K562 (cell line): Measurements from ENCODE around the gene ATM. TPM values are rescaled to one million over a fixed set of nuclear protein-coding genes. Genes with fewer than 3 reads are reported as not detected.

Source experiments
- ATAC-seq: fragments of 200-7000 bp; cut with Tn5 transposase; 3 replicates; pipeline ENCODE4 v1.9.1; 2020; ENCODE audit warnings: moderate library complexity
- BruUV-seq: library from RNA; stranded (reverse); fragments of 400-500 nt; replicated peaks from 2 replicates; lab custom pipeline; 2021; lab: Mats Ljungman, UMichigan
- CTCF ChIA-PET: fragments of 300-600 bp; formaldehyde crosslinking; extraction: SDS; loops from one replicate; lab custom pipeline; 2021; ENCODE audit warnings: low intra/inter-chr PET ratio; lab: Yijun Ruan, JAX
- POLR2A ChIA-PET: fragments of 300-600, 350-650 bp; sonication (Branson Sonifier 250); formaldehyde crosslinking; extraction: SDS; loops from one replicate; lab custom pipeline; 2021; ENCODE audit warnings: antibody characterized with exemption, inconsistent platforms; lab: Yijun Ruan, JAX
- DNase-seq, 4 experiments: peaks; one replicate each; pipeline versions ENCODE4 v3.0.0 to v3.0.0-alpha.2; 2011 to 2018; ENCODE audit warnings: low spot score in 3 of 4, mixed read lengths in 3 of 4; ENCODE audit errors: extremely low read depth in 1 of 4
- FAIRE-seq: peaks from 2 replicates; lab custom pipeline; 2011; peaks lifted over from hg19 to GRCh38; lab: Jason Lieb, UNC
- H2AFZ ChIP-seq: 2 replicates; pipeline ENCODE4 v1.6.0; 2011; ENCODE audit warnings: low read depth, low read length, control low read depth, inconsistent platforms
- H3K27ac ChIP-seq: fragments of 200-600 bp; 3 replicates; pipeline ENCODE4 v1.8.0; 2011; ENCODE audit warnings: low read depth, mild to moderate bottlenecking, control low read depth, inconsistent platforms, low read length, moderate library complexity, mixed read lengths; ENCODE audit errors: extremely low read depth
- H3K27me3 ChIP-seq, 2 experiments: fragments of 300-600 bp in 1 of 2; 2 replicates in 1 of 2; 3 replicates in 1 of 2; pipeline versions ENCODE4 v1.6.0 to v1.8.0; 2011; ENCODE audit warnings: inconsistent platforms in 2 of 2, low read length in 2 of 2, mild to moderate bottlenecking in 1 of 2, mixed read lengths in 1 of 2, moderate library complexity in 1 of 2; ENCODE audit not compliant: control insufficient read depth in 2 of 2, insufficient read depth in 2 of 2
- H3K36me3 ChIP-seq: fragments of 300-600 bp; 3 replicates; pipeline ENCODE4 v1.8.0; 2011; ENCODE audit warnings: mild to moderate bottlenecking, low read length, inconsistent platforms; ENCODE audit not compliant: control insufficient read depth, insufficient read depth
- H3K4me1 ChIP-seq, 2 experiments: fragments of 200-600 bp in 1 of 2; replicated peaks in 1 of 2; 2 replicates in 1 of 2; 3 replicates in 1 of 2; pipeline versions ENCODE4 v1.5.1 to v1.8.0; 2011; ENCODE audit warnings: inconsistent platforms in 2 of 2, low read length in 2 of 2, mild to moderate bottlenecking in 1 of 2, mixed read lengths in 1 of 2, moderate library complexity in 1 of 2; ENCODE audit not compliant: control insufficient read depth in 2 of 2, insufficient read depth in 2 of 2
- H3K4me2 ChIP-seq: 2 replicates; pipeline ENCODE4 v1.6.1; 2011; ENCODE audit warnings: low read length, control low read depth, inconsistent platforms, mixed read lengths; ENCODE audit not compliant: insufficient read depth
- H3K4me3 ChIP-seq: fragments of 200-600 bp; sonication (generic), shearing (Covaris generic); 2 replicates; pipeline ENCODE4 v1.5.1; 2016; ENCODE audit warnings: control low read depth, inconsistent platforms
- H3K79me2 ChIP-seq: fragments of 200-600 bp; 3 replicates; pipeline ENCODE4 v1.8.0; 2011; ENCODE audit warnings: low read length, inconsistent platforms; ENCODE audit not compliant: control insufficient read depth, insufficient read depth
- H3K9ac ChIP-seq, 2 experiments: 2 replicates each; pipeline versions ENCODE4 v1.6.0 to v1.6.1; 2011; ENCODE audit warnings: low read depth in 2 of 2, low read length in 2 of 2, control low read depth in 1 of 2, inconsistent platforms in 1 of 2, mild to moderate bottlenecking in 1 of 2, mixed read lengths in 1 of 2; ENCODE audit not compliant: insufficient read depth in 1 of 2
- H3K9me1 ChIP-seq: one replicate; pipeline ENCODE4 v1.6.0; 2011; ENCODE audit warnings: inconsistent platforms, mild to moderate bottlenecking, low read length, moderate library complexity; ENCODE audit not compliant: control insufficient read depth, insufficient read depth
- H3K9me3 ChIP-seq: replicated peaks from 2 replicates; pipeline ENCODE4 v1.5.1; 2011; ENCODE audit warnings: low read depth, low read length, inconsistent platforms; ENCODE audit not compliant: control insufficient read depth, insufficient read depth
- H4K20me1 ChIP-seq: replicated peaks from 2 replicates; pipeline ENCODE4 v1.6.1; 2011; ENCODE audit warnings: low read length, inconsistent platforms, mixed read lengths; ENCODE audit not compliant: control insufficient read depth, insufficient read depth
- CBX5 ChIP-seq: IDR thresholded peaks from 2 replicates; pipeline ENCODE4 v1.6.1; 2014; ENCODE audit warnings: low read depth, borderline replicate concordance
- ELF4 ChIP-seq: fragments of 450-650 bp; formaldehyde crosslinking; IDR thresholded peaks from 2 replicates; pipeline ENCODE4 v1.4.0; 2022; ENCODE audit warnings: missing genetic modification characterization
- ERF ChIP-seq: fragments of 450-650 bp; formaldehyde crosslinking; IDR thresholded peaks from 2 replicates; pipeline ENCODE4 v1.4.0; 2020; ENCODE audit warnings: mild to moderate bottlenecking, mixed read lengths
- ETS2 ChIP-seq: IDR thresholded peaks from 2 replicates; pipeline ENCODE4 v1.6.1; 2016; ENCODE audit warnings: borderline replicate concordance, missing genetic modification characterization, mild to moderate bottlenecking, moderate library complexity, missing compliant biosample characterization; ENCODE audit not compliant: poor library complexity, severe bottlenecking
- FOXP1 ChIP-seq: sonication (generic); formaldehyde crosslinking; IDR thresholded peaks from 2 replicates; pipeline ENCODE4 v1.8.0; 2022; ENCODE audit warnings: mild to moderate bottlenecking, missing genetic modification reagents
- GATAD2B ChIP-seq: fragments of 450-650 bp; IDR thresholded peaks from 2 replicates; pipeline ENCODE4 v1.6.1; 2017; ENCODE audit warnings: mild to moderate bottlenecking, borderline replicate concordance
- HMBOX1 ChIP-seq: sonication (generic); IDR thresholded peaks from 2 replicates; pipeline ENCODE4 v1.6.1; 2016
- LEF1 ChIP-seq: fragments of 450-650 bp; IDR thresholded peaks from 2 replicates; pipeline ENCODE4 v1.6.1; 2016; ENCODE audit warnings: mild to moderate bottlenecking
- PHF20 ChIP-seq: fragments of 450-650 bp; IDR thresholded peaks from 2 replicates; pipeline ENCODE4 v1.6.1; 2018; ENCODE audit not compliant: partially characterized antibody
- PYGO2 ChIP-seq: fragments of 450-650 bp; IDR thresholded peaks from 2 replicates; pipeline ENCODE4 v1.6.1; 2016; ENCODE audit warnings: mild to moderate bottlenecking, missing genetic modification characterization, moderate library complexity, missing compliant biosample characterization
- RBM17 ChIP-seq: fragments of 200-400 bp; formaldehyde crosslinking; IDR thresholded peaks from 2 replicates; pipeline ENCODE4 v1.6.1; 2017; ENCODE audit warnings: low read depth, mild to moderate bottlenecking, low read length, borderline replicate concordance
- RUNX1 ChIP-seq: sonication (generic); IDR thresholded peaks from 2 replicates; pipeline ENCODE4 v1.6.1; 2016; ENCODE audit warnings: antibody characterized with exemption, low read depth
- SIX5 ChIP-seq, 2 experiments: IDR thresholded peaks; 2 replicates each; pipeline ENCODE4 v1.6.1; 2011; ENCODE audit warnings: low read length in 2 of 2, borderline replicate concordance in 1 of 2, low read depth in 1 of 2, mild to moderate bottlenecking in 1 of 2, moderate library complexity in 1 of 2; ENCODE audit not compliant: insufficient read depth in 1 of 2
- SMARCE1 ChIP-seq: fragments of 450-650 bp; IDR thresholded peaks from 2 replicates; pipeline ENCODE4 v1.7.1; 2016; ENCODE audit warnings: mild to moderate bottlenecking
- TAF15 ChIP-seq: fragments of 200-400 bp; formaldehyde crosslinking; IDR thresholded peaks from 2 replicates; pipeline ENCODE4 v1.6.1; 2017; ENCODE audit warnings: mild to moderate bottlenecking, low read depth, low read length, moderate library complexity
- U2AF2 ChIP-seq: fragments of 200-400 bp; formaldehyde crosslinking; optimal IDR thresholded peaks from 2 replicates; pipeline ENCODE3; 2017; ENCODE audit warnings: low read depth, mild to moderate bottlenecking, low read length
- ZKSCAN8 ChIP-seq: fragments of 200-800 bp; sonication (Bioruptor generic); IDR thresholded peaks from 2 replicates; pipeline ENCODE4 v1.6.1; 2016; ENCODE audit warnings: missing genetic modification characterization, missing compliant biosample characterization
- ZNF217 ChIP-seq: sonication (generic); formaldehyde crosslinking; IDR thresholded peaks from 2 replicates; pipeline ENCODE4 v1.8.0; 2022; ENCODE audit warnings: mild to moderate bottlenecking, missing genetic modification reagents
- WGBS: fragments of 100-300 bp; shearing (Covaris generic); methylation state at CpG from one replicate; pipeline ENCODE4 v1.1.6; 2016; ENCODE audit warnings: low coverage, mixed read lengths; ENCODE audit not compliant: insufficient coverage; ENCODE audit errors: missing lambda C conversion rate; 5-methylcytosine and 5-hydroxymethylcytosine counted together
- in situ Hi-C: fragments of 300-500 bp; cut with MboI; formaldehyde crosslinking; loops from 4 replicates; pipeline ENCODE4 v1.15.0; 2018; ENCODE audit warnings: inconsistent platforms, mixed read lengths
- intact Hi-C: fragments of 100-400 bp; cut with micrococcal nuclease; formaldehyde crosslinking; loops from 2 replicates; pipeline ENCODE4 v1.14.2; 2022
- polyA plus RNA-seq, 8 experiments: library from polyadenylated mRNA; depleted of rRNA in 4 of 8; stranded (reverse) in 5 of 8; unstranded in 3 of 8; fragments of >200 nt; fragmentation: Nextera tagmentation in 2 of 8; fragmentation: Illumina TruSeq in 1 of 8; extraction: Ambion mirVana in 2 of 8; extraction: Trizol in 1 of 8; gene quantifications; 2 replicates each; pipeline versions ENCODE4 v1.2.1 to v1.2.3, GENCODE V29; 2011 to 2014; ENCODE audit warnings: inconsistent platforms in 1 of 8, missing spikeins in 1 of 8
- total RNA-seq, 7 experiments: library from RNA; depleted of rRNA in 6 of 7; stranded (reverse); fragments of >200 nt in 6 of 7; fragmentation: Illumina TruSeq in 2 of 7; extraction: Trizol in 2 of 7; gene quantifications; 2 replicates each; pipeline versions ENCODE4 v1.2.1 to v1.2.3, GENCODE V29; 2011 to 2021; ENCODE audit warnings: low replicate concordance in 1 of 7

Gene ATM
- total and polyA plus RNA-seq, 9 of the 15 experiments (the other 6 are each of a cell fraction or from before 2014, with no cell fraction given), result 8.3 to 46.8 (median 26.2) TPM

- TF ChIP-seq GATAD2B (no peak), RUNX1 (no peak), ETS2 (tag) (no peak), ELF4 (no peak), TAF15 (no peak), U2AF2 (no peak), ZKSCAN8 (CRISPR knock-in tag) (no peak)
Observed at GRCh38 chr11:108319541-108320145, 96.8 kb downstream of the ATM start (continued).

- Histone ChIP-seq H3K36me3 (peaks cover 20% of the 10 kb centered on the region), H3K9ac (no peak overlapping the region), H3K27ac (no peak overlapping the region), H3K79me2 (no peaks in the 10 kb centered on the region), H3K4me2 (no peak overlapping the region), H3K4me1 (no peaks in the 10 kb centered on the region), H3K27me3 (no peaks in the 10 kb centered on the region), H2AFZ (no peak overlapping the region), H3K9me3 (no peaks in the 10 kb centered on the region), H3K9me1 (no peaks in the 10 kb centered on the region), H3K4me3 (no peak overlapping the region), H4K20me1 (no peaks in the 10 kb centered on the region)
- no peak for TF ChIP-seq LEF1
- TF ChIP-seq FOXP1 (CRISPR knock-in tag), result no peak
- TF ChIP-seq RBM17, result no peak
- no peak for TF ChIP-seq SIX5 (IDR thresholded peaks at IDR 0.05; ENCODE audit: borderline replicate concordance in 1 of 2, insufficient read depth in 1 of 2, low read depth in 1 of 2, low read length in 2 of 2)
- no peak for TF ChIP-seq ERF
- no peak for TF ChIP-seq ZNF217
- TF ChIP-seq SMARCE1, result no peak
- no peak for TF ChIP-seq PYGO2 (tag)
- TF ChIP-seq PHF20, result no peak
- TF ChIP-seq CBX5, result no peak
- TF ChIP-seq HMBOX1, result no peak
- no peak for FAIRE-seq
- no peak for DNase-seq
- BruUV-seq, result no TSS peak
- WGBS, result 63% methylated on average over 3 of the region's 3 CpGs
- ChIA-PET CTCF (no interaction called here), POLR2A (no interaction called here)
- intact Hi-C loops, result no loop called here
- in situ Hi-C loops, result no loop called here
- ATAC-seq, result no peak
Observed at GRCh38 chr11:108322666-108323065, 99.8 kb downstream of the ATM start.
